GM18502 (cell line): ENCODE data around the gene CYP2J2.
"Not testable (repeated sequence)": the region's sequence is repeated elsewhere in the genome, so short reads cannot be mapped to it uniquely, and the experiment has no call there.

Experiments used
- ATAC-seq: cut with Tn5 transposase; IDR thresholded peaks from one replicate; pipeline ENCODE4 v1.9.1; 2021; ENCODE audit warnings: mild to moderate bottlenecking; ENCODE audit not compliant: unreplicated experiment, poor library complexity

Gene CYP2J2

DNA sequence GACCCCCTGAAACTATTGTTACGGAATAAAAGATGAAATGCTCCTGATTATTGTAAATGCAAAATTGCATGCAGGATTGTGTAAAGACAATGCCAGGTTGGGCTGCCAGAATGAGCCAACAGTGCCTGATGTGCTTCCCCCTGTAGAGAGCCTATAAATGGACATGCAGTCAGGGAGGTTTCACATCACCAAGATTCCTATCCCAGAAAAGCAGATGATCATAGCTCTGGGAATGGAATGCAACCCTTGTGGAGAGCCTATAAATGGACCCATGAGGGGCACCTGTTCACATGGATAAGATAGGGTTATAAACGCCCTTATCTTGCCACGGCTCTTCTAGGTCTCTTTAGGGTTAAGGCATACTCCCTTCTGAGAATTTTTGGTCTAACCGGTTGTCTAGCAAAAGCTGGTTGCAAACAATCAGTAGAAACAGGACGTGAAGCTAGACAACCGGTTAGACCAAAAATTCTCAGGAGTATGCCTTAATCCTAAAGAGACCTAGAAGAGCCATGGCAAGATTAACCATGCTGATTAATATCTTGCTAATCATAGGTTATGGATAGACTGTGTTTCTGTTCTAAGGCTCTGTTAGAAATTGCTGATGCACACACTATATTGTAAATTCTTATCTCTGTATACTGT, 5.2 kb downstream of the CYP2J2 start:
- not testable (repeated sequence) for ATAC-seq

DNA sequence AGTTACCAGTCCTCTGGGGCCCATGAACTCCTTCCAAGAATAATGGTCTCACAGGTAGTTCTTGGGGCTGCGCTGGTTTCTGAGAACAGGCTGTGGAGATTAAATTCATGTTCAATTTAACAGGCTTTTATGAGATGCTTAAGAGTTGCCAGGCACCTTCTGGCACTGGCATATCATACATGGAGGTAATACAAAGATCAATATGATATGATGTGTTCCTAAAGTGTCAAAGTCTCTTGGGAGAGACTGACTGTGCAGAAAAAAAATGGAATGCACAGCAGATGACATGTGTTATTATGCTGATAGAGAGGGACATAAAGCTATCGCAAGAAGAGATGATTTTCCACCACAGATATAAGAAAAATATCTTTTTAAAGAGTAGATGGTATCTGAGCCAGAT, 6.8 kb downstream of the CYP2J2 start:
- no peak for ATAC-seq

DNA sequence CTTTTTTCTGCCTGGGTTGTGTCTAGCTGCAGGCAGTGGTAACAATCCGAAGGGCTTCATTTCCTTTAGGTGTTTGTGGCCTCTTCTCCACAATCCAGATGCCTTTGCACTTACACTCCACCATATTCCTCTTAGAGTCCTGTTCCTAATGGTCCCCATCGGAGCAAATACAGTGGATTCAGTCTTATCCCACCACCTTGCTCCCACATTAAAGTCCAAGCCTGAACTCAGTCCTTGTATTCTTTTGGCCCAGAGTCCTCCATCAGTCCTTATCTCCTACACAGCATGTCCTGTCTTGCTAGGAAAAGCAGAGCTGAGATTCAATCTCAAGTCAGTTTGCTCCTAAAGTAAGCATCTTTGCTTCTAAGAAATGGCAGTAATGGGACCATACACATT, 8.8 kb downstream of the CYP2J2 start:
- ATAC-seq = no peak

DNA sequence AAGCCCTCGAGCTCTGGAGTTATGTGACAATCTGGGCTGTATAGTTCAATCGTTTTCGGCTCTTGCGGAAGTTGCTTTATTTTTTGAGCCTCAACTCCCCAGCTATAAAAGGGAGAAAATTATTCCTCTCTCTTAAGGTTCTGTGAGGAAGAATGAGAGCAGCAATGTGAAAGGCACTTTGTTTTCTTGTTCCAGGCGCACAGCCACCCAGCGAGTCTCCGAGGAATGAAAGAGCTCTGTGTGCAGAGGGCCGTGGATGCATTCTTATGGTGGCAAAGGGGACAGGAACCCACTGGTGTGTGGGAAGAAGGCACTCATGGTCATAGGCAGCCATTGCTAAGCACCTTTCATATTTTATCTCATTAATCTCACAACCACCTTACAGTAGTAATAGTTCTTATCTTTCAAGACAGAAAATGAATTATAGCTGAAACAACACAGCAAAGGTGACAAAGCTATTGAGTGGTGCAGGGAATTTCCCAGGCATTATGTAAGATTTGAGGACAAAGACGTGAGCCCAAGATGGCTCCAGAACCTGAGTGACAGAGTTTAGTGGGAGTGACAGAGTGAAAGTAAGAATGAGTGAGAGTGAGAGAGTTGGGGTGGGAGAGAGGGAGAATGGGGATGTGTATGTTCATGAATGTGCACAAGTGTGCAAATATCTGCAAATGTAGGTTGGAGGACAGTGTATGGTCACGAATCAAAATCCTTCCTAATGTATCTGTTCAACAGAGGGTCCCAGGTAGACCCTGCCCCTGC, 9.4 kb downstream of the CYP2J2 start:
- no peak for ATAC-seq

DNA sequence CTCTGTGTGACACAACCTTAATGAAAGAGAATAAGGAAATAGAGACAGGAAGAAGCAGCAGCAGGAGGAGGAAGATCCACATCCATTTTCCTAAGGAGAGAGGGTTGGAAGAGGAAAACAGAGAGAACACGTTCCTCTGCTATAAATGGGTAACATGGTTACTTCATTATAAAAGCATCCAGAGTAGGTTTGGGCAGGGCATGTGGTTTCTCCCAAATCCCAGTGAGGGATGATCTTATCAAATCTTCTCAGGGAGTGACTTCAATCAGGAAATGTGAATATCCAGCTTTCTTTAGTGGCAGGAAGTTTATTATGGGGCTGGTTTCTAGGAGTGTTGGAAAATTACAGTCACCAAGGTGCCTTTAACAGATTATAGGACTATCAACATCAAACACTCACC, 11.1 kb downstream of the CYP2J2 start:
- no peak for ATAC-seq

DNA sequence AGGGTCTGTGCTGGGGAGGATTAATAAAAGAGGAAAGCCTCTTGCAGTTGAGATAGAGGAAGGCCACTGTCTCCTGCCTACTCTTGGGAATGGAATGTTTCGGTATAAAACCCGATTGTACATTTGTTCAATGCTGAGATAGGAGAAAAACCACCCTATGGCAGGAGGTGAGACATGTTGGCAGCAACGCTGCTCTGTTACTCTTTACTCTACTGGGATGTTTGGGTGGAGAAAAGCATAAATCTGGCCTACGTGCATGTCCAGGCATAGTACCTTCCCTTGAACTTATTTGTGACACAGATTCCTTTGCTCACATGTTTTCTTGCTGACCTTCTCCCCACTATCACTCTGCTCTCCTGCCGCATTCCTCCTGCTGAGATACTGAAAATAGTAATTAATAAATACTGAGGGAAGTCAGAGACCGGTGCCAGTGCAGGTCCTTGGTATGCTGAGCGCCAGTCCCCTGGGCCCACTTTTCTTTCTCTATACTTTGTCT, 11.7 kb downstream of the CYP2J2 start:
- ATAC-seq = not testable (repeated sequence)

DNA sequence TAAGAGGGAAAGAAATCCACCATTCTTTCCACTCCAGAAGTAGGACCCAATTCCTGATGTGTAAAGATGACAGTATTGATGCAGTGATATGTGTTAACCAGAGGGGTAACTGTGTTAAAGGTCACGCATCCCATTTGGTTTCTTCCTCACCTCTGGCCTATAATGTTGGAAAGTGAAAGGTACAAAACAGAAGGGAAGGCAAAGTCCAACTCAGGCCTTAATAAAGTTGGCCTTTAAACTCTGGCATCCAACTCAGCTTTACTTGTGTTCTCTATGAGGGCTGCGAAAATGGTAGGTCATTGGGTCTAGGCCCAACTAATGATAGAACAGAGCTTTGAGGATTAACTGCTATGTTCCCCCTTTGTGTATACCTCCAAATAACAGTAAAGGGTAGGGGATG, 17.9 kb downstream of the CYP2J2 start:
- no peak for ATAC-seq

DNA sequence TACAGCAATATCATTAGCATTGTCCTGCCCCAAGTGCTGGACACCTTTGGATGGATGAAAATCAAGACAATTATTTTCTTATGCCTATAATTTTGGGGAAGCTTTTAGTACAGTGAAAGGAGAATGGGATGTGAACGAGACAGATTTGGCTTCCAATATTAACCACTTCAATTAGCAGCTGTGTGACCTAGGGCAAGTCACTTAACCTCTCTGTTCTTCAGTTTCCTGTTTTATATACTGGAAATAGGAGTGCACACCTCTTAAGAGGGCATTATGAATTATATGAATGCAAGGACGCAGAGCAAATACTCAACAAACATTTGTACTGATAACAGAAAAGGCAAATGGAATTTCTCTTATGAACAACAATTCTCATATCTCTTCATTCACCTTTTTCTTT, 18.5 kb downstream of the CYP2J2 start:
- ATAC-seq = no peak

DNA sequence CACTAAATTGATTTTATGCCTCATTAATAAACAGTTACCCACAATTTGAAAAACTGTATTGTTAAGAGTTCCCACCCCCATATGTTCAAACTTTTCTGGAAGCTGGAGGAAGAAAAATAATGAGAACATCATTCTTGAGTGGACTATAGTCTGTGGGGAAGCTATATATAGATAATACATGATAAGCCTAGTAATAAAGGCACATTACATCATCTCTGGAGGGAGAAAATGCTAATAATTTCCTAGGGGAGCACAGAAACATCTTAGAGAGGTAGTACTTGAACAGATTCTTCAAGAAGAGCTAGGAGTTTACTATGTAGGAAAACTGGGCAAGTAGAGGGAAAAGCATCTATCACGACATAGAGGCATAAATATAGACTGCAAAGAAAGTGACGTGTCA, 19.6 kb downstream of the CYP2J2 start:
- no peak for ATAC-seq

DNA sequence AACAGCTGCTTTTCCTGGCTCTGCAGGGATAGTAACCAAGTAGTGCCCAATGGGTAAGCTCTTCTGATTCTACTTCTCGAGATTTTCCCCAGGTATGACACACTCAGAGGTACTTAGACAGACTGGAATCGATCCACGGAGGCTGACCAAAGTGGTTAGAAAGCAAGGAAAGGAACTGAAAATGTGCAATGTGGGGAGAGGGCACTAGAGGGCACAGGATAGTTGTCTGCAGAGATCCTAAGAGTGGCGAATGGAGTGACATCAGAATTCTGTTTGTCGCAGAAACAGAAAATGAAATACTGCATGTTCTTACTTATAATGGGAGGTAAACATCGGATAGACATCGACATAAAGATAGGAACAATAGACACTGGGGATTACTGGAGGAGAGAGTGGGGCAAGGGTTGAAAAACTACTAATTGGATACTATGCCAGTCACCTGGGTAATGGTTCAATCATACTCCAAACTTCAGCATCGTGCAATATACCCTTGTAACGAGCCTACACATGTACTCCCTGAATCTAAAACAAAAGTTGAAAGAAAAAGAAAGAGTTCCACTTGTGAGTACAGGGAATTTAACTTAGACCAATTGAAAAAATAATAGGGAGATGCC, 23.3 kb downstream of the CYP2J2 start:
- peak; percentile 92 for ATAC-seq

DNA sequence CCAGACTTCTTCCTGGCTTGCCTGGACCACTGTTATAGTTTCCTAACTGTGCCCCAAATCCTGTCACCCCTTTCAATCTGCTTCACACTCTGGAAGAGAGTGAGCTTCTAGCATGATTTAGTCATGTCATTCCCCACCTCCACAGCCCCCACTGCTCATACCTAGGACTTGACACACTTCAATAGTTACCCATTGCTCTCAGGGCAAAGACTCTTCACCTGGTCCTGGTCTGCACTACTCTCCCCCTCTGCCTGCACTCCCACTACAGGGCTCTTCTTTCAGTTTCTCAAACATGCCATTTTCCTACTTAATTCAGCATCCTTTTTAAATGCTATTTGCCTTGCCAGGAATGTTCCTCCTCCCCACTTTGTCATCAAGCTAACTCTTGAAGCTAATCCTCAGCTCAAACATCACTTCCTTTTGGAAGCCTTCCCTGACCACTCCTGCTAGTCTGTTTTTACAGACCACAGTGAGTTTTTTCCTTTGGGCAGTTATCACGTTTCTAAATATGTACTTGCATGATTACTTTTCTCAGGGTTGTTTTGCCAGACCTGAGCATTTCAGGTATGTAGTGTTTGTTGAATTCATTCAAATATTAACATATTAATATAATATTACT, 24.7 kb downstream of the CYP2J2 start:
- ATAC-seq = no peak

DNA sequence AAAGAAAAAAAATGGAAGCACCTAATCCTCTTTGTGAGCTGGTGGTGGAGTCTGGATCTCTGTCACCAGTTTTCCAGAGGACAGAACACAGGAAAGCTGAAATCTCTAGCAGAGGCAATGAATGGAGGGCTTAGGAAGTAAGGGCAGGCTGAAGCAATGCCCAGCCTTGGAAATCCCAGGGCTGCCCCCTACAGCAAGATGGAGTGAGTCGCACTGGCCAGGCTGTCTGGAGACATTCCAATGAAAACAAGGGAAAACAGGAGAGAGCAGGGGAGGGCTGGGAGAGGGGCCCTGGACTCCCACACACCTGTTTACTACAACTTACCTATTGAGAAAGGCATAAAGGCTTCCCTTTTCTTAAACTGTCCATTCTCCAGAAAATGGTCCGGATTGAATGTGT, 25.9 kb downstream of the CYP2J2 start:
- no peak for ATAC-seq

DNA sequence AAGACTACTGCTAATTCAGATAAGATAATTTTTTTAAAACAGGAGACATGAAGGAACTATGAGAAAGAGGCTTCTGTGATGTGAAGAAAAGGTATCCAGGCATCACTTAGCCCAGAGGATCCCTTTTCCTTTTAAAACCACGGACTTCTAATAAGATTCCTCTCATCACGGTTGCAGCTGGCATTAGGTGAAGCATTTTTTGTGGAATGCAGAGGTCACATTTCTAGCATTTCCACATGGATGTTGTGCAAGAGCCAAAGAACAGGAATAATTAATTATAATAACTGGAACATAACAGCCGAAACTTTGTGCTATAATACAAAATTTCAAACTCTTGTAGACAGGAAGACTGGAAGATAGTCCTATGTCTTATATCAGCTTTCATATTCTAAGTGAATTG, 27.6 kb downstream of the CYP2J2 start:
- no peak for ATAC-seq

DNA sequence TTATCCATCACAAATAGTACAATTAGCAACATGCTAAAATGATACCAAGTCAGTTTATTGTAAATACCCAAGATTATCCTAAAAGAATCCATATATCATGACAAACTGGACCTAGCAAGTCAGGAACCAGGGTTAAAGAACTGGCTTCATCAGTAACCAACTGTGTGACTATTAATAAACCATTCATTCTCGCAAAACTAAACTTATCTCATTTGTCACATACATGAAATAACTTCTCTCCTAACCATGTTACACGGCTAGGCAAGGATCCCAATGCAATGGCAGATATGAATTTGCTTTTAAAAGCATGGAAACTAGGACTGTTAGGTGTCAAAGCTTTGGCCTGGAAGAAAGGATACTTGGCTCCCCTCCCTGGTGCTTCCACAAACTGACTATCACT, 29.4 kb downstream of the CYP2J2 start:
- no peak for ATAC-seq

DNA sequence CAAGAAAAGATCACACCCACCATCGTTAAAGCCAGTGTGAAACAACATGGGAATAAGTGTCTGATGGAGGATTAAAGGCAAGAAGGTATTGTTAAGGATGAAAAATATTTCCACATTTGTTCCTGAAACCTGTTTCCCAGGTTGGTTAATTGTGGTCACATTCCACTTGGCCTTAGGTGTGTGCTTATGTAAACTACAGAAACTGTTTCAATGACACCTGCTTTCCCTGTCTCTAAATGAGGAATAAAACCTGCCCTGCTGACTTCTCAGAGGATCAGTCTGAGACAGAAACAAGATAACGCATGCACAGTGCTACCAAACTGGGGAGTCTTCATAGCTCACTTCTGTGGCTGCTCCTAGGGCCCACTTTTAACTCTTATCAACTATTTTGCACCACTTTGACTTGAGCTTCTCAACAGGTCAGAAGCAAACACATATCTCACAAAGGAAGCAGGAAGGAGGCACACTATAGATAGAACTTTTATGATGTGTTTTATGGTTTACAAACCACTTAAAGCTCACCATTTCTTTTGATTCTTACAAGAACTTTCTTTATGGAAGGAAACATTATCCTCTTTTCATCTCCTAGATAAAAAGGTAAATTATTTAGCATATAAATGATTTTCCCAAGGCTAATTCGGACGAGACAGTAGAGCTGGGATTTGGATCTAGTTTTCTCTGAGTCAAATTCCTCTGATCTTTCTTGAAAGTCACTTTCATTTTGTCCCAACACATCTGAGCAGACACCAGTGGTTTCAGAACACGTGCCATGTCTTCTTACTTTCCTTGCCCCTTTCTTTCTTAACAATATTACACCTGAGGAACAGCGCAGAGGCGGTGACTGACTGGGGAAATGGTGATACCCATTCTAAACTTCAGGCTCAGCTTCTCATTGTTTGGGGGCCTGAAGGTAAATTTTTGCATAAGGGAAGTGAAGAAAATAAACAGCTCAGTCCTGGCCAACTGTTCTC, 33.4 kb downstream of the CYP2J2 start:
- no peak for ATAC-seq

DNA sequence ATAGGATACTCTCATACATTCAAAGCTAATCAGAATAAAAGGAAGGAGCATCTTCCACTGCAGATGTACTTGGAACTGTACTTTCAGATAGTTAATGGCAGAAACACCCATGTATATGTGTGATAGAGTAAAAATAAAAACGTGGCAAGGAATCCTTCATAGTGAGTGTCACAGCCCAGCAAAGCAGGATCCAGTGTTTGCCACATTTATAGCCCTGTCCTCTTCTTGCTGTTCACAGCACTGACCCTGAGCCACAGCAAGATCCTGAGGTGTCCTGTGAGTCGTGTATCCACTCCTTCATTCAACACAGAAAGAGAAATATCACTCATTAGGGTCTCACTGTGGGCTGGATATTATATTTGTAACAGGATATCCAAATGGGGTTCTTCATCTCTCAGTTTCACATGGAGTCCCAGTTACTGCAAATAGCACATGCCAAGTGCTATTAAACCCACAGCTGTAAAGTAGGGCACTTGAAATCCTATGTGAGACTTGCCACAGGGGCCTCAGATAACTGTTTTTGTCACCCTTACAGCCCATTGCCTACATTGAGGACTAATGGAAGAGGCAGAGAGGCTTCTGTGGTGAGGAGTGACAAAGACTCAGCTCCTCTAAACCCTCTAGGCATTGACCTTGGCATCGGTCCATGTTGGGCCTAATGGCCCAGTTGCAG, 41.3 kb downstream of the CYP2J2 start:
- ATAC-seq = no peak

DNA sequence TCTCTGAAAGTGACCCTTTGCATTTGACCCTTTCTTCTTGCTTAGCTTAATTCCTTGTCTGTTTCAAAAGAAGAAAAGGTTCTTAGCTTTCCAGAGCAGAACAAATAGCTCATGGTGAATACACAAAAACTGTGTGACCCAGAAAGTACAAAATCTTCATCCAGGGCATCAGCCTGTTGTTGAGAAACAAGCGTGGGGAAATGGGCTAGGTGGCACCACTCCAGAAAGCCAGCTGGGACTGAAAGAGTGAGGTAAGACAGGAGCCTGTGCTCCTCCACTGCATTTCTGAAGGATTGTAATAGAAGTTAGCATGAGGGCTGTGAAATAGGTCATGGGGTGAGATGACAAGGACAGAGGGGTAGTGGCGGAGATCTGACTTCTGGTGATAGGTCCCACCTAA, 45.8 kb downstream of the CYP2J2 start:
- ATAC-seq = no peak

DNA sequence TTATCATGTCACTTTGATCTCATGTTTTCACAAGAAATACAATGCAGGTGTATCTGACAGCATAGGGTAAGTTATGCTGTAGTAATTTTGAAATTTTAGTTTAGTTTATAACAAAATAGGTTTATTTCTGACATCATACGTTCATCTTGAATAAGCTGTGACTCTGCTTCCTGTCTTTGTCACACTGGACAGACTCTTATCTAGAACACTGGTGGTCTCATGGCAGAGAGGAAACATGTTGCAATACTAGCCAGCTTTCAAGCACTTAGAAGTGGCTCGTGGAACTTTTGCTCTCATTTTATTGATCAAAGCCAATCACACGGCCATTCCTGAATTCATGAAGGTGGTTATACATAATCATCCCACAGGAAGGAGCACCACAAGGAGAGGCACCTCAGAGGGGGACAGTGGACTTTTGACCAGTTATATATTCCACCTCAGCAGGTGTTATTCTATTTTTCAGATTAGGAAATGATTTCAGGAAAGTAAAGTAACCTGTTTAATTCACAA, 46.5 kb downstream of the CYP2J2 start:
- no peak for ATAC-seq

DNA sequence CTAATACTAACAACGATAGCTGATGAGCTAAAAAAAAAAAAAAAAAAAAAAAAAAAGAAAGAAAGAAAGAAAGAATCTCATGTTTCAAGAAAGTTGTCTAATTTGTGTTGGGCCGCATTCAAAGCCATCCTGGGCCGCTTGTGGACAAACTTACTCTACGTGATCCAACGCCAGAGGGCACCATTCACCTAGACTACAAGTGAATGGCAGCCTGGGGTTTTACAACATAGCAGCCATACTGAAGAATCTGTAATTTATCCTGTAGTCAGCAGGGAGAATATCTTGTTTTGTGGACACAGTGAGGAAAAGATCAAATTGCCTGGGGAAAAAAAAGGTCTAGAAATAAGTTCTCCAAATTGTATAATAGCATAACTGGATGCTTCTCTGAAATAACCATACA, 47.0 kb downstream of the CYP2J2 start:
- peak; percentile 64 for ATAC-seq
